GM19455 (cell line): ENCODE results near the gene SLC7A5.
"Not testable (repeated sequence)": the region's sequence is repeated elsewhere in the genome, so short reads cannot be mapped to it uniquely, and the experiment has no call there.

Experiments
- ATAC-seq: cut with Tn5 transposase; IDR thresholded peaks from one replicate; pipeline ENCODE4 v1.9.1; 2021; ENCODE audit not compliant: unreplicated experiment

The SLC7A5 gene

GRCh38 chr16:87834005-87834667 is 35.2 kb downstream of the SLC7A5 start:
- no peak for ATAC-seq

- ATAC-seq = no peak
These were observed 35.8 kb downstream of the SLC7A5 start for GRCh38 chr16:87833548-87833947.

- ATAC-seq = no peak
These were observed 36.4 kb downstream of the SLC7A5 start for GRCh38 chr16:87832741-87833502.

- no peak for ATAC-seq
These were observed 37.2 kb downstream of the SLC7A5 start for GRCh38 chr16:87832137-87832527.

GRCh38 chr16:87831421-87832136 is 37.7 kb downstream of the SLC7A5 start:
- ATAC-seq = no peak

- ATAC-seq = no peak
These were observed 38.5 kb downstream of the SLC7A5 start for GRCh38 chr16:87830673-87831420.

- ATAC-seq = no peak
These were observed 39.2 kb downstream of the SLC7A5 start for GRCh38 chr16:87829988-87830672.

GRCh38 chr16:87829622-87829980 is 39.7 kb downstream of the SLC7A5 start:
- ATAC-seq = no peak

GRCh38 chr16:87828907-87829621 is 40.2 kb downstream of the SLC7A5 start:
- ATAC-seq = no peak

GRCh38 chr16:87828071-87828906 is 41.0 kb downstream of the SLC7A5 start:
- ATAC-seq = no peak

- ATAC-seq = not testable (repeated sequence)
These were observed 41.8 kb downstream of the SLC7A5 start for GRCh38 chr16:87827588-87827915.

GRCh38 chr16:87826798-87827587 is 42.3 kb downstream of the SLC7A5 start:
- ATAC-seq = no peak

- not testable (repeated sequence) for ATAC-seq
These were observed 42.9 kb downstream of the SLC7A5 start for GRCh38 chr16:87826407-87826797.

GRCh38 chr16:87825842-87826120 is 43.5 kb downstream of the SLC7A5 start:
- not testable (repeated sequence) for ATAC-seq

- no peak for ATAC-seq
These were observed 44.1 kb downstream of the SLC7A5 start for GRCh38 chr16:87824991-87825841.

GRCh38 chr16:87824016-87824990 is 45.0 kb downstream of the SLC7A5 start:
- ATAC-seq = no peak
